ENCODE data around the gene ABLIM3. TPM values are rescaled to one million over a fixed set of nuclear protein-coding genes. Genes with fewer than 3 reads are reported as not detected.
A peak's percentile ranks its signal among the peaks of the same experiment; 100 is the strongest.

ABLIM3 gene
- total RNA-seq, 1 donor from 2014 or later = not detected

GRCh38 chr5:149257889-149258705, 116.8 kb downstream of the ABLIM3 start:
- TF ChIP-seq CTCF (IDR thresholded peaks at IDR 0.05) = no peak
- CTCF ChIA-PET = no interaction called here
- H3K27ac Mint-ChIP-seq = no peak overlapping the region
- intact Hi-C loops (cut with micrococcal nuclease) = no loop called here
- H3K36me3 Mint-ChIP-seq (ENCODE audit: low read depth) = no peaks in the 10 kb centered on the region
- no peaks in the 10 kb centered on the region for H3K4me1 Mint-ChIP-seq
- H3K4me3 Mint-ChIP-seq = no peak overlapping the region
- peaks cover 21% of the 10 kb centered on the region for H3K27me3 Mint-ChIP-seq
- POLR2A ChIA-PET = no interaction called here
- ATAC-seq (ENCODE audit: low read depth) = no peak
- no peak for DNase-seq
- no peaks in the 10 kb centered on the region for H3K9me3 Mint-ChIP-seq

DNA sequence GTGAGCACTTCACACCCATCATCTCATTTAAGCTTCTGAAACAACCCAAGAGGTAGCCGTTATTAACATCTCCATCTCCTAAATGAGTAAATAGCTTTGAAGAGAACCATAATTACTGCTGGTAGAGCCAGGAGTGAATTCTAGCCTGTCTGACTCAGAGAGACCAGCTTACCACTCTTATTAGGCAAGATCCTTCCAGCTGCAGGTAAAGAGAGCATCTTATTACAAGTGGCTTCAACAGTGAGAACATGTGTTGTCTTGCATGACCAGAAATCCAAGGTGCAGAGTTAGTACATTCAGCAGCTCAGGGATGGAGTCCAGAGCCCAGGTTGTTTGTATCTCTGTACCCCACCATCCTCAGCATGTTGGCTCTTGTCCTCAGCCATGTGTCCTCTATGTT, 119.5 kb downstream of the ABLIM3 start:
- Mint-ChIP-seq H3K27me3 (peaks cover 13% of the 10 kb centered on the region), H3K36me3 (ENCODE audit: low read depth) (no peaks in the 10 kb centered on the region), H3K4me1 (peaks cover 6% of the 10 kb centered on the region), H3K27ac (no peak overlapping the region), H3K4me3 (no peak overlapping the region), H3K9me3 (no peaks in the 10 kb centered on the region)
- intact Hi-C loops (cut with micrococcal nuclease) = no loop called here
- ChIA-PET POLR2A (no interaction called here), CTCF (no interaction called here)
- DNase-seq (no peak), ATAC-seq (ENCODE audit: low read depth) (no peak)
- TF ChIP-seq CTCF (IDR thresholded peaks at IDR 0.05) = no peak

DNA sequence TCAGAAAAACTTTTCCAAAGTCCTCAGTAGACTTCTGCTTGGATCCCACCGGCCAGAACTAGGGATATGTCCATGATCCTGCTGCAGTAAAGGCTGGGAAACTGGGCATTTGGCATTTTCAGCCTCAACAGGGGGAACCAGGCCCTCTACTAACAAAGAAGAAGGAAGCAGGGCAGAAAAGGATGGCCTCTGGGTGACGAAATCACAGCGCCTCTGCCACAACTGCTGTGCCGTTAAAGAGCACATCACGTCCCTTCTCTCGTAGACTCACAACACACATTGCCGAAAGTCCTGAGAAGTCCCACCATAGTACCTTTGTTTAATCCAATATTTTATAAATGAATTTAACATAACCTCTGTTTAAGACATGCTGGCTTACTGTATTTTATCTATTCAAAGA, 120.0 kb downstream of the ABLIM3 start:
- intact Hi-C loops (cut with micrococcal nuclease) = no loop called here
- Mint-ChIP-seq H3K4me3 (no peak overlapping the region), H3K27me3 (peaks cover 13% of the 10 kb centered on the region), H3K9me3 (no peaks in the 10 kb centered on the region), H3K27ac (no peak overlapping the region), H3K36me3 (ENCODE audit: low read depth) (no peaks in the 10 kb centered on the region), H3K4me1 (peaks cover 6% of the 10 kb centered on the region)
- DNase-seq (no peak), ATAC-seq (ENCODE audit: low read depth) (no peak)
- POLR2A ChIA-PET = no interaction called here
- TF ChIP-seq CTCF (IDR thresholded peaks at IDR 0.05) = no peak
- CTCF ChIA-PET = no interaction called here

DNA sequence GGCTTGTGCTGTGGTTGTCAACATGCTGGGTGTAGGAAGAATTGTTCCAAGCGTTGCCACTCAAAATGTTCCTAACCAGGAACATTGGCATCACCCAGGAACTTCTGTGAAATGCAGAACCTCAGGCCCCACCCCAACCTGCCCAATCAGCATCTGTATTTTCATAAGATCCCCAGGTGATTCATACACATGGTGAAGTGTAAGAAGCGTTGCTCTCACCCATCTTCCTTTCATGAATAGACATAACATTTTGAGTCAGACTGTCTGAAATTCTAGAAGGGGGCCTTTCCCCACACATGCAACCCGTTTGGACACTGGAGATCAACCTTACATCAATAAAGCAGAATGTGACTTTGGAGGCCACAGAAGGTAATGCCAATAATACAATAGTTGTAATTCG, 121.0 kb downstream of the ABLIM3 start:
- CTCF ChIA-PET = no interaction called here
- Mint-ChIP-seq H3K27ac (no peak overlapping the region), H3K27me3 (peaks cover 12% of the 10 kb centered on the region), H3K4me3 (no peak overlapping the region), H3K36me3 (ENCODE audit: low read depth) (peaks cover 1% of the 10 kb centered on the region), H3K9me3 (peaks cover 1% of the 10 kb centered on the region), H3K4me1 (peaks cover 6% of the 10 kb centered on the region)
- ATAC-seq (ENCODE audit: low read depth) (no peak), DNase-seq (no peak)
- no peak for TF ChIP-seq CTCF (IDR thresholded peaks at IDR 0.05)
- POLR2A ChIA-PET = no interaction called here
- intact Hi-C loops (cut with micrococcal nuclease) = no loop called here

GRCh38 chr5:149264439-149265067, 123.3 kb downstream of the ABLIM3 start:
- H3K27ac Mint-ChIP-seq = no peak overlapping the region
- peak; percentile 74 for ATAC-seq (ENCODE audit: low read depth)
- intact Hi-C loops (cut with micrococcal nuclease) = loop anchor here (5.0 kb wide), 1 partner anchor 122 kb away; the partner anchor contains the start of gene ABLIM3
- peaks cover 10% of the 10 kb centered on the region for H3K36me3 Mint-ChIP-seq (ENCODE audit: low read depth)
- no peak for DNase-seq
- ChIA-PET POLR2A (no interaction called here), CTCF (interaction anchor here (1.4 kb wide), 1 partner anchor 11 kb away, joined by 4 read pairs; no protein-coding TSS in a partner anchor)
- TF ChIP-seq CTCF (IDR thresholded peaks at IDR 0.05) = no peak
- peaks cover 17% of the 10 kb centered on the region for H3K9me3 Mint-ChIP-seq
- H3K4me3 Mint-ChIP-seq = no peak overlapping the region
- H3K27me3 Mint-ChIP-seq = peaks cover 26% of the 10 kb centered on the region
- H3K4me1 Mint-ChIP-seq = peaks cover 6% of the 10 kb centered on the region

Data from activated B cell treated with CpG ODN at 0.5 μM for 24 hours (primary cell).